Stimulated activated CD4-positive, alpha-beta T cell treated with anti-CD3 and anti-CD28 coated beads, Interleukin-2, amount 100 ng/mL, for 4 hours (primary cell): Measurements from ENCODE around the gene C1orf53.
A peak's percentile ranks its signal among the peaks of the same experiment; 100 is the strongest.
"Not testable (repeated sequence)": the region's sequence is repeated elsewhere in the genome, so short reads cannot be mapped to it uniquely, and the experiment has no call there.

Experiments used
- DNase-seq: peaks from one replicate; pipeline ENCODE4 v3.0.0-alpha.2; 2020; ENCODE audit warnings: low read depth

The C1orf53 gene

GRCh38 chr1:197902454-197903195 is at the start of gene C1orf53:
Gene C1orf53, plus strand, starts transcription at chr1:197902630. Its CDS starts 20 bp downstream, at chr1:197902650.
- peak; percentile 69 for DNase-seq

- not testable (repeated sequence) for DNase-seq
Measured at GRCh38 chr1:197855751-197856150, 46.7 kb upstream of the C1orf53 start.

GRCh38 chr1:197857477-197857876 is 45.0 kb upstream of the C1orf53 start:
- no peak for DNase-seq

- no peak for DNase-seq
Measured at GRCh38 chr1:197859024-197859423, 43.4 kb upstream of the C1orf53 start.

GRCh38 chr1:197862221-197862620 is 40.2 kb upstream of the C1orf53 start:
- no peak for DNase-seq

- no peak for DNase-seq
Measured at GRCh38 chr1:197862671-197863070, 39.8 kb upstream of the C1orf53 start.

- no peak for DNase-seq
Measured at GRCh38 chr1:197865809-197866208, 36.6 kb upstream of the C1orf53 start.

- DNase-seq: peak; percentile 10
Measured at GRCh38 chr1:197868751-197869489, 33.5 kb upstream of the C1orf53 start.

GRCh38 chr1:197869490-197870077 is 32.8 kb upstream of the C1orf53 start:
- no peak for DNase-seq

GRCh38 chr1:197876894-197877293 is 25.5 kb upstream of the C1orf53 start:
- no peak for DNase-seq

GRCh38 chr1:197880385-197880784 is 22.0 kb upstream of the C1orf53 start:
- not testable (repeated sequence) for DNase-seq

- DNase-seq: not testable (repeated sequence)
Measured at GRCh38 chr1:197882241-197882640, 20.2 kb upstream of the C1orf53 start.

GRCh38 chr1:197884173-197884572 is 18.3 kb upstream of the C1orf53 start:
- no peak for DNase-seq

GRCh38 chr1:197890936-197891335 is 11.5 kb upstream of the C1orf53 start:
- no peak for DNase-seq

GRCh38 chr1:197892684-197893083 is 9.7 kb upstream of the C1orf53 start:
- no peak for DNase-seq

- DNase-seq: no peak
Measured at GRCh38 chr1:197896301-197896700, 6.1 kb upstream of the C1orf53 start.

GRCh38 chr1:197899037-197899436 is 3.4 kb upstream of the C1orf53 start:
- no peak for DNase-seq

GRCh38 chr1:197902131-197902453 is 338 bp upstream of the C1orf53 start:
- no peak for DNase-seq

GRCh38 chr1:197903196-197903514 is 725 bp downstream of the C1orf53 start:
- DNase-seq: no peak

- no peak for DNase-seq
Measured at GRCh38 chr1:197904126-197904787, 1.8 kb downstream of the C1orf53 start.

- no peak for DNase-seq
Measured at GRCh38 chr1:197905699-197906351, 3.4 kb downstream of the C1orf53 start.
